Hepatocyte (in vitro differentiated cells): ENCODE results near the gene DNAJB5. TPM values are rescaled to one million over a fixed set of nuclear protein-coding genes. Genes with fewer than 3 reads are reported as not detected.
A peak's percentile ranks its signal among the peaks of the same experiment; 100 is the strongest.

Experiments
- DNase-seq: peaks from one replicate; pipeline ENCODE4 v3.0.0-alpha.2; 2016; ENCODE audit warnings: low spot score
- H2AFZ ChIP-seq: fragments of 200-600 bp; sonication (generic); 2 replicates; pipeline ENCODE4 v1.6.0; 2016; ENCODE audit warnings: antibody characterized with exemption, mild to moderate bottlenecking
- H3K27ac ChIP-seq: fragments of 200-600 bp; sonication (generic); 2 replicates; pipeline ENCODE4 v1.5.1; 2016; ENCODE audit warnings: mild to moderate bottlenecking
- H3K27me3 ChIP-seq: fragments of 200-600 bp; sonication (generic); 2 replicates; pipeline ENCODE4 v1.6.1; 2016
- H3K36me3 ChIP-seq: fragments of 200-600 bp; sonication (generic); replicated peaks from 2 replicates; pipeline ENCODE4 v1.5.1; 2016; ENCODE audit warnings: low read depth; ENCODE audit not compliant: insufficient read depth
- H3K4me1 ChIP-seq: fragments of 200-600 bp; sonication (generic); 2 replicates; pipeline ENCODE4 v1.5.1; 2016; ENCODE audit warnings: mild to moderate bottlenecking, moderate library complexity; ENCODE audit not compliant: insufficient read depth
- H3K4me2 ChIP-seq: fragments of 200-600 bp; sonication (generic); 2 replicates; pipeline ENCODE4 v1.6.0; 2016
- H3K4me3 ChIP-seq: fragments of 200-600 bp; sonication (generic); 2 replicates; pipeline ENCODE4 v1.5.1; 2016; ENCODE audit warnings: mild to moderate bottlenecking
- H3K79me2 ChIP-seq: fragments of 200-600 bp; sonication (generic); 2 replicates; pipeline ENCODE4 v1.6.0; 2017; ENCODE audit warnings: mild to moderate bottlenecking
- H3K9me2 ChIP-seq: fragments of 200-600 bp; sonication (generic); replicated peaks from 2 replicates; pipeline ENCODE4 v1.6.0; 2017; ENCODE audit warnings: mild to moderate bottlenecking; ENCODE audit not compliant: insufficient read depth
- H3K9me3 ChIP-seq: fragments of 200-600 bp; sonication (generic); 2 replicates; pipeline ENCODE4 v1.5.1; 2016; ENCODE audit warnings: low read depth, mild to moderate bottlenecking
- H4K20me1 ChIP-seq: fragments of 200-600 bp; sonication (generic); 2 replicates; pipeline ENCODE4 v1.6.0; 2016; ENCODE audit warnings: mild to moderate bottlenecking; ENCODE audit not compliant: insufficient read depth, poor library complexity, severe bottlenecking
- CTCF ChIP-seq: fragments of 200-600 bp; sonication (generic); IDR thresholded peaks from 2 replicates; pipeline ENCODE4 v1.5.1; 2016; ENCODE audit warnings: antibody characterized with exemption, mild to moderate bottlenecking; ENCODE audit not compliant: poor library complexity
- EZH2 ChIP-seq: fragments of 200-600 bp; sonication (generic); IDR thresholded peaks from 2 replicates; pipeline ENCODE4 v1.6.1; 2016; ENCODE audit warnings: antibody characterized with exemption, mild to moderate bottlenecking, borderline replicate concordance
- EZH2phosphoT487 ChIP-seq: fragments of 200-600 bp; sonication (generic); IDR thresholded peaks from one replicate; pipeline ENCODE4 v1.6.1; 2018; ENCODE audit warnings: antibody characterized with exemption, mild to moderate bottlenecking, low read depth, moderate library complexity; ENCODE audit not compliant: unreplicated experiment, severe bottlenecking
- WGBS: methylation state at CpG from one replicate; pipeline ENCODE4 v1.1.6; 2016; ENCODE audit warnings: low lambda C conversion rate; ENCODE audit errors: missing lambda C conversion rate; 5-methylcytosine and 5-hydroxymethylcytosine counted together
- polyA plus RNA-seq: library from polyadenylated mRNA; unstranded; fragments of >200 nt; fragmentation: Nextera tagmentation; extraction: Ambion mirVana; gene quantifications from 2 replicates; pipeline ENCODE4 v1.2.1, GENCODE V29; 2016
- total RNA-seq: library from RNA; depleted of rRNA; stranded (reverse); fragments of >200 nt; gene quantifications from 2 replicates; pipeline ENCODE4 v1.2.3, GENCODE V29; 2014

Gene DNAJB5
- total and polyA plus RNA-seq, 2 experiments from 2014 or later, result 7.0 to 7.6 TPM

GRCh38 chr9:34987160-34987901 lies 2.2 kb upstream of the DNAJB5 start:
- DNase-seq, result no peak
- Histone ChIP-seq H3K4me3 (no peak overlapping the region), H3K27me3 (no peaks in the 10 kb centered on the region), H3K27ac (no peak overlapping the region), H3K4me1 (peaks cover 13% of the 10 kb centered on the region), H2AFZ (no peak overlapping the region), H3K79me2 (no peaks in the 10 kb centered on the region), H3K36me3 (no peaks in the 10 kb centered on the region), H3K4me2 (no peak overlapping the region), H3K9me2 (no peaks in the 10 kb centered on the region), H3K9me3 (no peaks in the 10 kb centered on the region), H4K20me1 (no peaks in the 10 kb centered on the region)
- 85% methylated on average over 7 of the region's 7 CpGs for WGBS
- TF ChIP-seq EZH2phosphoT487, result no peak
- no peak for TF ChIP-seq EZH2
- no peak for TF ChIP-seq CTCF

GRCh38 chr9:34988218-34989002 lies 1.1 kb upstream of the DNAJB5 start:
- 37% methylated on average over 21 of the region's 25 CpGs for WGBS
- H3K36me3 ChIP-seq, result no peaks in the 10 kb centered on the region
- no peaks in the 10 kb centered on the region for H3K9me2 ChIP-seq
- TF ChIP-seq CTCF, result no peak
- TF ChIP-seq EZH2, result no peak
- no peak for TF ChIP-seq EZH2phosphoT487
- peak overlapping the region; percentile 54 for H3K27ac ChIP-seq
- DNase-seq, result no peak
- no peaks in the 10 kb centered on the region for H4K20me1 ChIP-seq
- peak overlapping the region; percentile 75 for H3K4me2 ChIP-seq
- H3K4me3 ChIP-seq, result no peak overlapping the region
- no peaks in the 10 kb centered on the region for H3K9me3 ChIP-seq
- H3K27me3 ChIP-seq, result no peaks in the 10 kb centered on the region
- H2AFZ ChIP-seq, result peak overlapping the region; percentile 46
- no peaks in the 10 kb centered on the region for H3K79me2 ChIP-seq
- H3K4me1 ChIP-seq, result peaks cover 21% of the 10 kb centered on the region

DNA sequence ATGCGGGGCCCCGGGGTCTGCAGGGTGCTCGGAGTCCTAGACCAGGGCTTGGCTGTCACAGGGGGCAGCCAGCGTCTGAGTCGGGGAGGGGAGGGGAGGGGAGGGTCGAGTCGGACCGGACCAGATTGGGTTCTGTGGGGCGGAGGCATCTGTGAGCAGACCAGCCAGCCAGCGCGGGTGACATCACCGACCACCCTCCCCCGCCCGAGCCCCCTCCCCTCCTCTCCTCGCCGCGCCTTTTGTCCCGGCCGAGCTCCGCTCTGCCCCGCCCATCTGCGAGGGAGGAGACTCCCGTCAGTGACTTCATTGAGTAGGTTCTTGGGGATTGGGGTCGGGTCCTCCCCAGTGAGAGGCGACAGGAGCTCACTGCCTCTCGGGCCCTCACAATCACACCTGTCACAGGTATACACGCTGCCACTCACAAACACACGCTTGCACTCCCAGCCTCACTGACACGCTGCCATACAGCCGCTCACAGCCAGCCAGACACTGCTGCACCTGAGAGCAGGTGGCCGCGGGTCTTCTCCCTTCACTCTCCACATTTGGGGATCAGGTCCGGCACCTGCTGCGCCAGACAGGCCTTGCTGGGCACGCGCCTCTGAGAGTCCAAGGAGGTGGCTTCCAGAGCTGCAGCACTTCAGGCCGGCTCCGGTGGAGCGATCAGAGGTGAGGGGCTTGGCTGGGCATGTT lies 546 bp downstream of the DNAJB5 start:
- Histone ChIP-seq H3K9me2 (no peaks in the 10 kb centered on the region), H4K20me1 (no peaks in the 10 kb centered on the region), H3K79me2 (no peaks in the 10 kb centered on the region), H3K9me3 (no peaks in the 10 kb centered on the region), H3K4me3 (peak overlapping the region; percentile 28), H3K27ac (peak overlapping the region; percentile 82), H3K4me2 (peak overlapping the region; percentile 80), H3K27me3 (no peaks in the 10 kb centered on the region), H2AFZ (peak overlapping the region; percentile 18), H3K36me3 (no peaks in the 10 kb centered on the region), H3K4me1 (peaks cover 21% of the 10 kb centered on the region)
- WGBS, result 5% methylated on average over 20 of the region's 39 CpGs
- peak; percentile 91 for DNase-seq
- no peak for TF ChIP-seq CTCF
- no peak for TF ChIP-seq EZH2
- TF ChIP-seq EZH2phosphoT487, result no peak
